Coronary artery (tissue), 2 donors: ENCODE data around the gene MAP1B.

Experiments
- DNase-seq: peaks from one replicate; pipeline ENCODE4 v3.0.0-alpha.2; 2017; ENCODE audit warnings: low spot score
- H3K27ac ChIP-seq, 2 donors: fragments of 200-600 bp; sonication (generic); one replicate each; pipeline ENCODE4 v1.5.1; 2016 to 2019
- H3K4me3 ChIP-seq: fragments of 200-600 bp; sonication (generic); 2 replicates; pipeline ENCODE4 v1.5.1; 2016; ENCODE audit warnings: mild to moderate bottlenecking, moderate library complexity
- TF ChIP-seq, protein P1 (sequence below): fragments of 200-600 bp; sonication (generic); IDR thresholded peaks from one replicate; pipeline ENCODE4 v1.5.1; 2019; ENCODE audit warnings: antibody characterized with exemption

The MAP1B gene

GRCh38 chr5:72067682-72068470 is 39.4 kb upstream of the MAP1B start:
- no peak for DNase-seq
- H3K27ac ChIP-seq = no peak overlapping the region
- no peak overlapping the region for H3K4me3 ChIP-seq
- TF ChIP-seq, protein P1, sequence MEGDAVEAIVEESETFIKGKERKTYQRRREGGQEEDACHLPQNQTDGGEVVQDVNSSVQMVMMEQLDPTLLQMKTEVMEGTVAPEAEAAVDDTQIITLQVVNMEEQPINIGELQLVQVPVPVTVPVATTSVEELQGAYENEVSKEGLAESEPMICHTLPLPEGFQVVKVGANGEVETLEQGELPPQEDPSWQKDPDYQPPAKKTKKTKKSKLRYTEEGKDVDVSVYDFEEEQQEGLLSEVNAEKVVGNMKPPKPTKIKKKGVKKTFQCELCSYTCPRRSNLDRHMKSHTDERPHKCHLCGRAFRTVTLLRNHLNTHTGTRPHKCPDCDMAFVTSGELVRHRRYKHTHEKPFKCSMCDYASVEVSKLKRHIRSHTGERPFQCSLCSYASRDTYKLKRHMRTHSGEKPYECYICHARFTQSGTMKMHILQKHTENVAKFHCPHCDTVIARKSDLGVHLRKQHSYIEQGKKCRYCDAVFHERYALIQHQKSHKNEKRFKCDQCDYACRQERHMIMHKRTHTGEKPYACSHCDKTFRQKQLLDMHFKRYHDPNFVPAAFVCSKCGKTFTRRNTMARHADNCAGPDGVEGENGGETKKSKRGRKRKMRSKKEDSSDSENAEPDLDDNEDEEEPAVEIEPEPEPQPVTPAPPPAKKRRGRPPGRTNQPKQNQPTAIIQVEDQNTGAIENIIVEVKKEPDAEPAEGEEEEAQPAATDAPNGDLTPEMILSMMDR = no peak

DNA sequence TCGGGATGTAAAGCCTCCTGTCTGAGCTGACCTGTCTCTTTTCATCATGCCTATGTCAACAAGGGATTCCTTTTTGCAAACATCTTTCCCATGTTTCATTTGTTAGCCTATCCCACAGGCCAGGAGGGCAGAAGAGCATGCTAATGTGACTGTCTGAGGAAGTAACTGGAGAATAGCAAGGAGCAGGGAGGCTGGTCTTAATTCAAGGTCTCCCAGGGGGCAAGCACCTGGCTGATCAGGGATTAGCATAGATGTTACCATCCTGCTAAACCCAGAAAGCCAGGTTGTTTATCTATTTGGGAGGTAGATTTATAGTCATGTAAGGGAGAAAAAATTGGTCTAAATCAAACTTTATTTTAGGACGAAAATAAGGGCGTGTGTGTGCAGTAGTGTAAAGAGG is 36.7 kb upstream of the MAP1B start:
- no peak for DNase-seq
- Histone ChIP-seq H3K27ac (no peak overlapping the region), H3K4me3 (no peak overlapping the region)
- TF ChIP-seq, protein P1 = no peak

- H3K27ac ChIP-seq = no peak overlapping the region
- no peak overlapping the region for H3K4me3 ChIP-seq
- TF ChIP-seq, protein P1 = no peak
- DNase-seq = no peak
Measured at GRCh38 chr5:72071906-72072305, 35.4 kb upstream of the MAP1B start.

DNA sequence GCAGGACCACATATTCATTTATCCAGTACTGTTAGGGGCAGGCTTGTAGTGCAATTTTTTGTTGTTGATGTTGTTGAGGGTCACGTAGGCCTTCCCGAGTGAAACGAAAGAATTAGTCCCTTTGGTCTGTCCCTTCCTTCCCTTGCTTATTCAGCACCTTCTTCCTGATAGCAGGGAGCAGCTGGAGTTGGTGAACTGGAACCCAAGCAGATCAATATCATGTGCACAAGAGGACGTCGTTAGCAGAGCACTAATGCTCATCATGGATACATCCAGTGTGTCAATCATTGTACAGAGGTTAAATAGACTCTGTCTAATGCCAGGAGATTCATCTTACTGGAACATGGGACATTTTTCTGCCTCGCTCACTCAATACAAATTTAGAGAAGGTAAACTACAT is 33.0 kb upstream of the MAP1B start:
- no peak overlapping the region for H3K27ac ChIP-seq
- H3K4me3 ChIP-seq = no peak overlapping the region
- DNase-seq = no peak
- TF ChIP-seq, protein P1 = no peak

DNA sequence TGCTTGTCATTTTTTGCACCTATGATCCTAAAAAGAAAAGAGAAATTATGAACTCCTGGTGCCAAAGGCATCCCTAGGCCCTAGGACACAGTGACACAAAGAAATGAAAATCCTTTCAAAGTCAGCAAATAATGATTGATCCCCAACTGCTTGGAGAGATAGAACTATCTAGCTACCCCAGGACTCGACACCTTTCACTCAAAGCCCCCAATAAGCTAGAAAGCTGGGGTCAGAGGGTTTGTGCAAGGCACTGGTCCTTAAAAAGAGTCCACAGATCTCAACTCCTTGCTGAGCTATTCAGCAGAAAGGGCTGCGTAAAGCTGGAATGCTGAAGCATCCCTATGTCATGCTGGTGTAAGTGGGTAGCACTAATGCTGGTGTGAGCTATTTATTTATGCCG is 31.8 kb upstream of the MAP1B start:
- TF ChIP-seq, protein P1 = no peak
- H3K27ac ChIP-seq = no peak overlapping the region
- H3K4me3 ChIP-seq = no peak overlapping the region
- DNase-seq = no peak

GRCh38 chr5:72076621-72077300 is 30.5 kb upstream of the MAP1B start:
- DNase-seq = no peak
- TF ChIP-seq, protein P1 = no peak
- Histone ChIP-seq H3K27ac (no peak overlapping the region), H3K4me3 (no peak overlapping the region)

GRCh38 chr5:72077390-72077789 is 29.9 kb upstream of the MAP1B start:
- Histone ChIP-seq H3K4me3 (no peak overlapping the region), H3K27ac (no peak overlapping the region)
- no peak for DNase-seq
- TF ChIP-seq, protein P1 = no peak
